OCI-LY7 (cell line): Measurements from ENCODE around the gene HDAC4. TPM values are rescaled to one million over a fixed set of nuclear protein-coding genes. Genes with fewer than 3 reads are reported as not detected.

ENCODE experiments used
- BruUV-seq: library from RNA; stranded (reverse); fragments of 400-500 nt; replicated peaks from 2 replicates; lab custom pipeline; 2021; lab: Mats Ljungman, UMichigan
- CTCF ChIA-PET: fragments of 300-600 bp; sonication (Branson Sonifier 250); formaldehyde crosslinking; loops from one replicate; lab custom pipeline; 2022; ENCODE audit warnings: antibody characterized with exemption; ENCODE audit not compliant: unreplicated experiment; lab: Charles Lee
- POLR2A ChIA-PET: fragments of 300-600 bp; sonication (Branson Sonifier 250); formaldehyde crosslinking; loops from one replicate; lab custom pipeline; 2022; ENCODE audit warnings: antibody characterized with exemption; lab: Charles Lee
- DNase-seq: peaks from one replicate; pipeline ENCODE4 v3.0.0-alpha.2; 2015; ENCODE audit warnings: low spot score
- H2AFZ ChIP-seq: fragments of 200-600 bp; sonication (generic), shearing (Covaris generic); 2 replicates; pipeline ENCODE4 v1.6.1; 2014; ENCODE audit warnings: mild to moderate bottlenecking, antibody characterized with exemption, low read length, moderate library complexity
- H3K27ac ChIP-seq: fragments of 200-600 bp; sonication (generic); 2 replicates; pipeline ENCODE4 v1.5.1; 2014; ENCODE audit warnings: mixed run types, low read depth, mild to moderate bottlenecking, moderate library complexity, low read length, inconsistent platforms; ENCODE audit not compliant: poor library complexity, severe bottlenecking
- H3K36me3 ChIP-seq: fragments of 200-600 bp; sonication (generic); 2 replicates; pipeline ENCODE4 v1.6.1; 2014; ENCODE audit warnings: mild to moderate bottlenecking, antibody characterized with exemption, low read length, moderate library complexity, mixed read lengths; ENCODE audit not compliant: insufficient read depth
- H3K4me1 ChIP-seq: fragments of 200-600 bp; sonication (generic); 2 replicates; pipeline ENCODE4 v1.5.1; 2014; ENCODE audit warnings: mild to moderate bottlenecking, low read length; ENCODE audit not compliant: insufficient read depth, poor library complexity, severe bottlenecking
- H3K4me2 ChIP-seq: fragments of 200-600 bp; sonication (generic); 2 replicates; pipeline ENCODE4 v1.6.1; 2014; ENCODE audit warnings: mild to moderate bottlenecking, low read length
- H3K4me3 ChIP-seq: fragments of 200-600 bp; sonication (generic); 2 replicates; pipeline ENCODE4 v1.5.1; 2014; ENCODE audit warnings: mild to moderate bottlenecking, low read depth, low read length; ENCODE audit not compliant: poor library complexity, severe bottlenecking
- H3K79me2 ChIP-seq: fragments of 200-600 bp; sonication (generic); 2 replicates; pipeline ENCODE4 v1.6.1; 2016; ENCODE audit warnings: low read depth, mild to moderate bottlenecking, low read length, moderate library complexity, mixed read lengths; ENCODE audit not compliant: insufficient read depth
- H3K9me2 ChIP-seq: fragments of 200-600 bp; sonication (generic); 2 replicates; pipeline ENCODE4 v1.6.1; 2016; ENCODE audit warnings: mild to moderate bottlenecking, low read length, mixed read lengths; ENCODE audit not compliant: insufficient read depth
- H3K9me3 ChIP-seq: fragments of 200-600 bp; sonication (generic); 2 replicates; pipeline ENCODE4 v1.6.1; 2014; ENCODE audit warnings: mild to moderate bottlenecking, mixed run types, low read length, mixed read lengths
- H4K20me1 ChIP-seq: fragments of 200-600 bp; sonication (generic); 2 replicates; pipeline ENCODE4 v1.6.1; 2014; ENCODE audit warnings: mild to moderate bottlenecking, antibody characterized with exemption, low read length, moderate library complexity, mixed read lengths; ENCODE audit not compliant: insufficient read depth
- EZH2phosphoT487 ChIP-seq: fragments of 200-600 bp; sonication (generic); IDR thresholded peaks from 2 replicates; pipeline ENCODE4 v1.6.1; 2018; ENCODE audit warnings: low read depth, borderline replicate concordance, mild to moderate bottlenecking, mixed run types, antibody characterized with exemption, low read length, moderate library complexity, mixed read lengths
- intact Hi-C: fragments of 100-400 bp; cut with micrococcal nuclease; formaldehyde crosslinking; loops from one replicate; pipeline ENCODE4 v1.10.0; 2022; ENCODE audit not compliant: unreplicated experiment
- total RNA-seq, 2 experiments: library from RNA; depleted of rRNA in 1 of 2; stranded (reverse); fragments of >200 nt in 1 of 2; shearing (Covaris generic) in 1 of 2; gene quantifications; 2 replicates each; pipeline ENCODE4 v1.2.3, GENCODE V29; 2014 to 2022
- TF ChIP-seq, protein P1 (sequence below): fragments of 200-600 bp; sonication (generic); conservative IDR thresholded peaks from 2 replicates; pipeline ENCODE4 v1.5.1; 2014; ENCODE audit warnings: mild to moderate bottlenecking, antibody characterized with exemption, low read length, moderate library complexity, mixed read lengths

HDAC4 gene
- total RNA-seq, 2 experiments from 2014 or later, result 10.2 to 20.6 TPM

DNA sequence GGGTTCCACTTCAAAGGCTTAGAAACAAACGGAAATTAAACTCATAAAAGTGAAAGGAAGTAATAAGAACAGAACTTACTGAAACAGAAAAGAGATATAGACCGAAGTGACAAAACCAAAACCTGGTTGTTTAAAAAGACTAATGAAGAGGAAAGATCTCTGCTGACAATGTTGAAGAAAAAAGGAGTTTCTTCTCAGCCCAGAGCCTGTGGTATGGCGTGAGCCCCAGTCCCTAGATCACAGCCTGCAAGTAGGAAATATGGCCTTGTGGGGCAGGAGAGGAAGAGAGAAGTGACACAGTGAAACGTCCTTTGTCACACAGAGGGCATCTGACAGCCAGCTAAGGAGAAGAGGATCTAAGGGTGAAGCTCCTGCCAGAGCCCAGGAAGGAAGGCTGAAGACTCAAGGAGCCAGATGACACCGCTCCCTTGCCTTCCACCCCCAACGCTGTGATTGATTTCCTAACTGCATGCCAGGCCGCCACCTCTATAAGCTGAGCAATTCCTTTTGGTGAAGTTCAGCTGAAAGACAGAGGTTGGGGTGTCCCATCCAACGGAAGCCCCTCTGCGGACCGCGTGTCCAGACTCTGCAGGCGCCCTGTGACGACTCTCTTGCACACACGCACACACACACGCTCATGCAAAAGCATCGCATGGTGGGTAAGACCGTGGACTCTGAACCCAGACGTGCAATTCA is 141.1 kb downstream of the HDAC4 start:
- Histone ChIP-seq H3K27ac (no peak overlapping the region), H3K36me3 (no peaks in the 10 kb centered on the region), H3K4me3 (no peak overlapping the region), H3K9me2 (no peaks in the 10 kb centered on the region), H3K4me1 (peaks cover 36% of the 10 kb centered on the region), H4K20me1 (peaks cover 10% of the 10 kb centered on the region; the same call in 1 of the 2 replicates), H3K9me3 (peaks cover 15% of the 10 kb centered on the region; the same call in 1 of the 2 replicates), H3K4me2 (peak overlapping the region; percentile 32; the same call in 1 of the 2 replicates), H2AFZ (no peak overlapping the region), H3K79me2 (no peaks in the 10 kb centered on the region)
- intact Hi-C loops, result loop anchor here (10.0 kb wide), 1 partner anchor 115 kb away; no protein-coding TSS in a partner anchor
- TF ChIP-seq EZH2phosphoT487, result no peak
- TF ChIP-seq, protein P1, sequence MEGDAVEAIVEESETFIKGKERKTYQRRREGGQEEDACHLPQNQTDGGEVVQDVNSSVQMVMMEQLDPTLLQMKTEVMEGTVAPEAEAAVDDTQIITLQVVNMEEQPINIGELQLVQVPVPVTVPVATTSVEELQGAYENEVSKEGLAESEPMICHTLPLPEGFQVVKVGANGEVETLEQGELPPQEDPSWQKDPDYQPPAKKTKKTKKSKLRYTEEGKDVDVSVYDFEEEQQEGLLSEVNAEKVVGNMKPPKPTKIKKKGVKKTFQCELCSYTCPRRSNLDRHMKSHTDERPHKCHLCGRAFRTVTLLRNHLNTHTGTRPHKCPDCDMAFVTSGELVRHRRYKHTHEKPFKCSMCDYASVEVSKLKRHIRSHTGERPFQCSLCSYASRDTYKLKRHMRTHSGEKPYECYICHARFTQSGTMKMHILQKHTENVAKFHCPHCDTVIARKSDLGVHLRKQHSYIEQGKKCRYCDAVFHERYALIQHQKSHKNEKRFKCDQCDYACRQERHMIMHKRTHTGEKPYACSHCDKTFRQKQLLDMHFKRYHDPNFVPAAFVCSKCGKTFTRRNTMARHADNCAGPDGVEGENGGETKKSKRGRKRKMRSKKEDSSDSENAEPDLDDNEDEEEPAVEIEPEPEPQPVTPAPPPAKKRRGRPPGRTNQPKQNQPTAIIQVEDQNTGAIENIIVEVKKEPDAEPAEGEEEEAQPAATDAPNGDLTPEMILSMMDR, result no peak
- ChIA-PET CTCF (no interaction called here), POLR2A (interaction anchor here (1.2 kb wide), 1 partner anchor 8 kb away, joined by 3 read pairs; no protein-coding TSS in a partner anchor)
- peak; percentile 8 for DNase-seq
- no TSS peak for BruUV-seq

DNA sequence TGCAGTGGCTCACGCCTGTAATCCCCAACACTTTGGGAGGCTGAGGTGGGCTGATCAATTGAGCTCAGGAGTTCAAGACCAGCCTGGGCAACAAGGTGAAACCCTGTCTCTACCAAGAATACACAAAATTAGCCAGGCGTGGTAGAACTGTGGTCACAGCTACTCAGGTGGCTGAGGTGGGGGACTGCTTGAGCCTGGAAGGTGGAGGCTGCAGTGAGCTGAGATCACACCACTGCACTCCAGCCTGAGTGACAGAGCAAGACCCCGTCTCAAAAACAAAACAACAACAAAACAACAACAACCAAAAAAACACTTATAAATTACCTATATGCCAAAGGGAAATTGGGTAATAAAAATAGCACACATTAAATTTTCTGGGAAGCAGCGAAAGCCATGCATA is 141.6 kb downstream of the HDAC4 start:
- ChIA-PET CTCF (no interaction called here), POLR2A (interaction anchor here (1.2 kb wide), 1 partner anchor 8 kb away, joined by 3 read pairs; no protein-coding TSS in a partner anchor)
- Histone ChIP-seq H3K4me1 (peaks cover 36% of the 10 kb centered on the region), H3K4me2 (peak overlapping the region; percentile 32; the same call in 1 of the 2 replicates), H3K4me3 (no peak overlapping the region), H3K27ac (no peak overlapping the region), H2AFZ (no peak overlapping the region), H3K9me3 (peaks cover 15% of the 10 kb centered on the region; the same call in 1 of the 2 replicates), H3K79me2 (no peaks in the 10 kb centered on the region), H4K20me1 (peaks cover 10% of the 10 kb centered on the region; the same call in 1 of the 2 replicates), H3K9me2 (no peaks in the 10 kb centered on the region), H3K36me3 (no peaks in the 10 kb centered on the region)
- TF ChIP-seq EZH2phosphoT487, result no peak
- TF ChIP-seq, protein P1, result no peak
- intact Hi-C loops, result loop anchor here (10.0 kb wide), 1 partner anchor 114 kb away; no protein-coding TSS in a partner anchor
- no TSS peak for BruUV-seq
- DNase-seq, result peak; percentile 34
